ENCODE results near the gene ATP5F1D.
A peak's percentile ranks its signal among the peaks of the same experiment; 100 is the strongest.
"Not testable (repeated sequence)": the region's sequence is repeated elsewhere in the genome, so short reads cannot be mapped to it uniquely, and the experiment has no call there.

The ATP5F1D gene

DNA sequence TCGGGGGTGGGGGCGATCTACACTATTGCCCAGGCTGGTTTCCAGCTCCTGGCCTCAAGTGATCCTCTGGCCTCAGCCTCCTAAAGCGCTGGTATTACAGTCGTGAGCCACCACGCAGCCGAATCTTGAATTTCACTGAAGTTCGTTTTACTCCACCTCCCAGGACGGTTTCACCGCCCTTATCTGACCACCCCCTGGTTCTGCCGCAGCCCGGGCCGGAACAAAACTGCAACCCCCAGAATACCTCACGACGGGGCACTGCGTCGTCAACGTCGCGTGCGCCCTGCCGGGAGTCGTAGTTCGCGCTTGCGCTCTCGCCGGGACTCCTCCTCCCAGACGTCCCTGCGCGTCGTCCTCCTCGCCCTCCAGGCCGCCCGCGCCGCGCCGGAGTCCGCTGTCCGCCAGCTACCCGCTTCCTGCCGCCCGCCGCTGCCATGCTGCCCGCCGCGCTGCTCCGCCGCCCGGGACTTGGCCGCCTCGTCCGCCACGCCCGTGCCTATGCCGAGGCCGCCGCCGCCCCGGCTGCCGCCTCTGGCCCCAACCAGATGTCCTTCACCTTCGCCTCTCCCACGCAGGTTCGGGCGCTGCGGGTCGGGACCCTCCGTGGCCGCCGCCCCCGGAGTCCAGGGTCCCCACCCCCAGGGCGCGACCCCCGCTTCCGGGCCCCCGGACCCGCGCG is at the start of gene ATP5F1D:
Gene ATP5F1D (plus strand): TSS at position 335 of the 679 bp plus-strand sequence. CDS start 100 bp downstream, at position 435.
- peak; percentile 90 to 96 for DNase-seq (ENCODE audit: low read depth in 2 of 2)

DNA sequence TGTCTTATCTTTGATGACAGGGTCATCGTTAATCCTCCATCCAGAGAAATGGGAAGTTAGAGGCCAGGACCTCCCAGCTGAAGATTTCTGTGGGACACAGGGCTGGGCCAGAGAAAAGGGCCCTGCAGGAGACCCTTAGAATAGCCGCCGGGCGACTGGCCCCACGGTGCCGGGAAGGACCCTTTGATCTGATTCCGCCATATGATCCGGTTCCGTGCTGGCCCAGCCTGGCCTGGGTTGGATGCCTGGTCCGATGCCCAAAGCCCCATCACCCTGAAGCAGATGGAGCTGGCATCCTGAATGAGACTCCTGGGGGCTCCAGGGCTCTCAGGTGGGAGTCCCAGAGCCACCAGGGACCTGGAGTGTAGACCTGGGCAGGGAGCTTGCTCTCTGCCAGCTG is 42.0 kb upstream of the ATP5F1D start:
- DNase-seq (ENCODE audit: low read depth in 2 of 2): no peak

DNA sequence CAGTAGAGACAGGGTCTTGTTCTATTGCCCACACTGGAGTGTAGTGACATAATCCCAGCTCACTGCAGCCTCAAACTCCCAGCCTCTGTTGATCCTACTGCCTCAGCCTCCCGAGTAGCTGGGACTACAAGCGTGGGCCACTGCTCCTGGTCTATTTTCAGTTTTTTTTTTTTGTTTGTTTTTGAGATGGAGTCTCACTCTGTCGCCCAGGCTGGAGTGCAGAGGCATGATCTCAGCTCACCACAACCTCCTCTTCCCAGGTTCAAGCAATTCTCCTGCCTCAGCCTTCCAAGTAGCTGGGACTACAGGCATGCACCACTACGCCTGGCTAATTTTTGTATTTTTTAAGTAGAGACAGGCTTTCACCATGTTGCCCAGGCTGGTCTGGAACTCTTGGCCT is 40.9 kb upstream of the ATP5F1D start:
- DNase-seq (ENCODE audit: low read depth in 2 of 2): not testable (repeated sequence)

DNA sequence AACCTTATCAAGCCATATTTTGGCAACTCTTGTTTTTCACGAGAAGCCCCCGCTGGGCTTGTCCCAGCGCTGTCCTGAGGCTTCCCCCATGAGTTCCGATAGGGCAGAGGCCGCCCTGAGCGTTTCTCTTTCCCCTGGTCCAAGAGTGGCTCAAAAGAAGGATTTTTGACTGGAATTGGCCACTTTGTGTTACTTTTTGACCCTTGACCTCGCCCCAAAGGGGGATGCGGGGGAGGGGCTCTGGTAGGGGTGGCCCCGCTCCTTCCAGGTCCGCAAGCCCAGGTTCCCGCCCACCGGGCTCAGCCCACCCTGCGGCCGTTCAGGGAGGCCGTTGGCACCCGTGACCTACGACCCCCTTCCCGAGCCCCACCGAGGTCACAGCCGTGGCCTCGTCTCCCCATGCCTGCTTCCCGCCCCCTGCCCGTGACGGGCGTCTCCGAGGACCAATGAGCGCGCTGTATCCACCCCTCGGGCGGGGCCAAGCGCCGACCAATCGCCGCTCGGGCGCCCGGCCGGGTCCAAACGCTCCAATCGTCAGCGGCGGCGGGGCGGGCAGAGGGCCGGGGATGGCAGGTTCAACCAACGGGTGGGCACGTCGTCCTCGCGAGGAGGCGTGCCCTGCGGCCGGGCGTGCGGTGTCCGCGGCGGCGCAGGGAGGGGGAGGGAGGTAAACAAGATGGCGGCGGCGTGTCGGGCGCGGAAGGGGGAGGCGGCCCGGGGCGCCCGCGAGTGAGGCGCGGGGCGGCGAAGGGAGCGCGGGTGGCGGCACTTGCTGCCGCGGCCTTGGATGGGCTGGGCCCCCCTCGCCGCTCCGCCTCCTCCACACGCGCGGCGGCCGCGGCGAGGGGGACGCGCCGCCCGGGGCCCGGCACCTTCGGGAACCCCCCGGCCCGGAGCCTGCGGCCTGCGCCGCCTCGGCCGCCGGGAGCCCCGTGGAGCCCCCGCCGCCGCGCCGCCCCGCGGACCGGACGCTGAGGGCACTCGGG is 36.1 kb upstream of the ATP5F1D start, which contains the start of gene STK11:
Gene STK11 (plus strand): TSS at position 665 of the 986 bp plus-strand sequence. CDS start 1,136 bp downstream, outside the sequence.
- DNase-seq (ENCODE audit: low read depth in 2 of 2): peak; percentile 99 to 100

DNA sequence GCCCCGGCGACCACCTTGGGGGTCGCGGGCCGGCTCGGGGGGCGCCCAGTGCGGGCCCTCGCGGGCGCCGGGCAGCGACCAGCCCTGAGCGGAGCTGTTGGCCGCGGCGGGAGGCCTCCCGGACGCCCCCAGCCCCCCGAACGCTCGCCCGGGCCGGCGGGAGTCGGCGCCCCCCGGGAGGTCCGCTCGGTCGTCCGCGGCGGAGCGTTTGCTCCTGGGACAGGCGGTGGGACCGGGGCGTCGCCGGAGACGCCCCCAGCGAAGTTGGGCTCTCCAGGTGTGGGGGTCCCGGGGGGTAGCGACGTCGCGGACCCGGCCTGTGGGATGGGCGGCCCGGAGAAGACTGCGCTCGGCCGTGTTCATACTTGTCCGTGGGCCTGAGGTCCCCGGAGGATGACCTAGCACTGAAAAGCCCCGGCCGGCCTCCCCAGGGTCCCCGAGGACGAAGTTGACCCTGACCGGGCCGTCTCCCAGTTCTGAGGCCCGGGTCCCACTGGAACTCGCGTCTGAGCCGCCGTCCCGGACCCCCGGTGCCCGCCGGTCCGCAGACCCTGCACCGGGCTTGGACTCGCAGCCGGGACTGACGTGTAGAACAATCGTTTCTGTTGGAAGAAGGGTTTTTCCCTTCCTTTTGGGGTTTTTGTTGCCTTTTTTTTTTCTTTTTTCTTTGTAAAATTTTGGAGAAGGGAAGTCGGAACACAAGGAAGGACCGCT is 35.2 kb upstream of the ATP5F1D start:
- DNase-seq (ENCODE audit: low read depth in 2 of 2): no peak

DNA sequence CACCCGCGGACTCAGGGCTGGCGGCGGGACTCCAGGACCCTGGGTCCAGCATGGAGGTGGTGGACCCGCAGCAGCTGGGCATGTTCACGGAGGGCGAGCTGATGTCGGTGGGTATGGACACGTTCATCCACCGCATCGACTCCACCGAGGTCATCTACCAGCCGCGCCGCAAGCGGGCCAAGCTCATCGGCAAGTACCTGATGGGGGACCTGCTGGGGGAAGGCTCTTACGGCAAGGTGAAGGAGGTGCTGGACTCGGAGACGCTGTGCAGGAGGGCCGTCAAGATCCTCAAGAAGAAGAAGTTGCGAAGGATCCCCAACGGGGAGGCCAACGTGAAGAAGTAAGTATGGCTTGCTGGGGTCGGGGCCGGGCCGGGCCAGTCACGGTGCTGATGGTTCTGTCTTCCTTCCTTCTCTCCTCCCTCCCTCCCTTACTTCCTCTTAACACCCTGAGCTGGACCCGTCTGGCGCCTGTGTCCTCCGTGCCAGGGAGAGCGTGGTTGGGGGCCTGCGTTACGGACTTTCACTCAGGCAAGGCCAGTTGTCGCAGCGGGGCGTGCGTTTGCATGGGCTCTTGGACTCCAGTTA is 34.6 kb upstream of the ATP5F1D start:
- DNase-seq (ENCODE audit: low read depth in 2 of 2): no peak

DNA sequence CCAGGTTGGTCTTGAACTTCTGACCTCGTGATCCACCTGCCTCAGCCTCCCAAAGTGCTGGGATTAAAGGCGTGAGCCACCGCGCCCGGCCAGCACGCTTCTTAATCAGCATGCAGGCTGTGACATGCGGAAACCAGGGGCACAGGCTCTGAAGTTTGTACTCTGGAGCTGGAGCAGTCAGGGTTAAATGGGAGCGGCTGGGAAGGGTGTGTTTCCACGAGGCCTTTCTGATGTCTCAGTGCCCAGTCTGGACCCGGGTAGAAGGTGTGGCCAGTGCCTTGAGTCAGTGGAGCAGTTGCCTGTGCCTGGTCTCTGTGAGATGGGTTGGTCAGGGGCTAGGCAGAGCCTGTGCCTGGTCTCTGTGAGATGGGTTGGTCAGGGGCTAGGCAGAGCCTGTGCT is 32.7 kb upstream of the ATP5F1D start:
- DNase-seq (ENCODE audit: low read depth in 2 of 2): not testable (repeated sequence)

DNA sequence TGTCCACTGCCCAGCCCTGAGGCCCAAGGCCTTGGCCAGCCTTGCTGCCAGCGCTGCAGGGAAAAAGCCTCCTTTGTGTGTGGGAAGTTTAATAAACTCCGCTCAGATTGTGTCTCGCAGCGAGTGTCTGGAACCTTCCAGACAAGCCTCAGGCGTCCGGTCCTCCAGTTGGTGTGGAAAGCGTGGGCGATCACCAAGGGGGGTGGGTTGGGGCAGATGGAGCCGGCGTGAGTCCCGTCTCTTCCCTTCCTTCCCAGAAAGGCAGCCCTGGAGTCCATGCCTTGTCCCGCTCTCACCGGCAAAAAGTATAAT is 31.4 kb upstream of the ATP5F1D start:
- DNase-seq (ENCODE audit: low read depth in 2 of 2): no peak

DNA sequence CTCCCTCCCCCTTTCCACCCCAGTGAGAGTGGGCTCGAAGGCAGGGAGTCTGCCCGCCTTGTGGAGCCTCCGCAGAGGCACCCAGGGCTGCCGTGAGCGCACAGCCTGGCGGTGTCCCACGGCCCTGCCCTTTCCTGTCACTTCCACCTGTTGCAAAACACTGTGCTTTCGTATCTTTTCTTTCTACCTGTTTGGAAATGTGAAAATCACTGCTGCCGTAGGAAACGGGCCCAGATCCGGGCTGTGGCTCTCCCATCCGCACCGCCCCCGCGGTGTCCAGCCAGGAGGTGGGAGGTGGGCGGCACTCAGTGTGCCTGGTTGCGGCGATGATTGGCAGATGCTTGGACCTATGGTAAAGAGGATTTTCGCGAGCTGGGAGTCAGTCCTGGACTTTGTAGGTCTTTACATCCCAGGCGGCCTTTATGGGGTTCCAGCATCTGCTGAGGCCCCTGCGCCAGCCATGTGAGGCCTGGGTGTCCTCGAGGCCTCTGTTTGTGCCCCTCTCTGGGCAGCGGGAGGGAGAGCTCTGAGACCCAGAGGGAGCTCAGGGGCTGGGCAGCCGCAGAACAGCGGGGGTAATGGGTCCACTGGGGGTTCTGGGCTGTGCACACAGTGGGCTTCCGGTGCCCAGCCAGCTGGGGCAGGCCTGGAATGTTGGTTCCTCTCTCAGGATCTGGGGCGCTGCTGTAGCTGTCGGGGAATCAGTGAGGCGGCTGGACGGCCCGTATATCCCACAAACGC is 29.9 kb upstream of the ATP5F1D start:
- DNase-seq (ENCODE audit: low read depth in 2 of 2): no peak

DNA sequence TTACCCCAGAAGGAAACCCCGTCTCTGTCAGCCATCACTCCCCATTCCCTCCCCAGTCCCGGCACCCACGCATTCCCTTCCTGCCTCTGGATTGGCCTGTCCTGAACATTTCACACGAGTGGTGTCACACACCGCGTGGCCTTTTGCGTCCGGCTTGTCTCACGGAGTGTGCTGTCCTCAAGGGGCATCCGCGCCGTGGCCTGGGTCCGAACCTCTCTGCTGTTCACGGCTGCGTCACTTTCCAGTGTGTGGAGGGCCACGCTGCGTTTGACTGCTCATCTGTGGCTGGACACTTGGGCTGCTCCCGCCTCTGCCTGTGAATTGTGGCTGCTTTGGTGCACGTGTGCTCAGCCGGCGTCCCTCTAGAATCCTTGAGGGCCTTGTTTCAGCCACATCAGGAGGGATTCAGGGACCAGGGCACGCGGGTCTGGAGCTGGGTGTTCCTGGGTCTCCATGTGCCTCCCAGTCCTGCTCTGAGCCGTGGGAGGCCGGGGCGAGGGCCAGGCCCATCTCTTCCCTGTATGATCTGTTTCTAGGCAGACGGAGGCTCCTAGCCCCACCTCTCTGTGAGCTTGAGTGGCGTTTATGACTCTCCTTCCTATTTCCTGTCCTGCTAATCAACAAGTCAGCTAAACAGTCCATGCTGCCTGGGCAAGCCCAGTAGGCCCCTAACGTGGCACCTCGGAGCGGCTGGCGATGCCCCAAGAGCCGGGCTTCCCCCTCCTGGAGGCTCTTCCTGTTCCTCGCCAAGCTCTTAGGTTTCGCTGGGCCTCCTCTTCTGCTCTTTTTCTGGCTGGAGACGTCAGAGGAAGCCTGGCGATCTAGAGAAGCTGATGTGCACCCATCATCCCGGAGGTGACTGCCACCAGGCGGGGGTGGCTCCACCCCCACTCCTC is 27.9 kb upstream of the ATP5F1D start:
- no peak for DNase-seq (ENCODE audit: low read depth in 2 of 2)

DNA sequence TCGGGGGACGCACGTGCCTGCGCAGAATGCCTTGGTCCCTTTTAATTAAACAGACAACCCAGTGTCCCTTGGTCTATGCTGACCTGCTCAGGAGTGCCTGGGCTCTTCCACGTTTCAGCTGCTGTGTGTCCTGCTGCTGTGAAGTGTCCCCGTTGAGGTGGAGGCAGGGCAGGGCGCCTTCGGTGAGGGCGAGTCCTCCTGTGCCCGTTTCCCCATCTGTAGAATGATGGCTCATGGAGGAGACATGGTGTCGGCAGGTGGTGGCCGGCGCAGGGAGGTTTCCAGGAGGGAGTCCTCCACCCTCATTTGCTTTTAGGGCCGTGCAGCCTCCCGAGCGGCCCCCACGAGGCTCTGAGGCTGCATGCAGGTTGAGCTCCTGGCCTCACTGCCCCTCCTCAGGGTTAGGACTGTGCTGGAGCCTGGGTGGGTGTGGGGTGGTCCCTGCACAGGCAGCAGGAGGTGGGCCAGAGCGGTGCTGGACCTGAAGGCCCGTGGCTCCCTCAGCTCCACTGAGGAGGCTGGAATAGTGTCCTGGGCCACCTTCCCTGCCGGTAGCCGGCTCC is 27.2 kb upstream of the ATP5F1D start:
- DNase-seq (ENCODE audit: low read depth in 2 of 2): no peak

DNA sequence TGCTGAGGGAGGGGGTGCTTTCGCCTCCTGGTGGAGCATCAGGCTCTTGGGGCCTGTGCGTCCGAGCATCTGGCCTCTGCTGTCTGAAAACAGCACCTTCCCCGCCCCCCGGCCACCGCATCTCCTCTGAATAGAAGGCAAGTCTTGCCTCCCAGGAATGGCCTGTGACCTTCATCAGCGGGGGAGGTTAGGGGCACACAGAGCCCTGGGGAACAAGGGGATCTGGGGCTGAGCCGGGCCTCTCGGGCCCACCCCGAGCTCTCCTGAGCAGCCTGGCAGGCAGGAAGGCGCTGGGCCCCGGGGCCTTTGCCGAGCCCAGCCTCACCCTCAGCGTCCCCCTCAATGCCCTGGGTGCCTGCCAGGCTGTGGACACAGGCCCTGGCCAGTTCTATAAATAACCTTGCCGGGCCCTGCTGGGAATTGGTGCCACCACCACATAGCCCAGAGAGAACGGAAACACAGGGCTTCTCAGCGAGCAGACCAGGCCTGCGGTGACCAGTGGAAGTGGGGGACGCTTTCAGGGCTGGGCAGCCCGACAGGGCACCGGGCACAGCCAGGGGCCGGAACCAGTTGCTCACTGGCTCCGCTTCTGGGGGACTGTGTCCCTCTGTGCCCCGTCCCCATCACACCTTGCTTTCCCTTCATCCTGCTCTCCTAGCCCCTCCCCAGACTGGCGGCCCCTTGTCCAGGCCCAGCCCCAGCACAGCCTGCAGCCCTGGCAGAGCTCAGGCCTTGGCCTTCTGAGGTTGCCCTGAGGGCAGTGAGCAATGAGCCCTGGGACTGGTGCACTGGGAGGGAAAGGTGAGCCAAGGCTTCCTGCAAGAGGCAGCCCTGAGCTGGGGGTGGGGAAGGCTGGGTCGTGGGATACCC is 26.5 kb upstream of the ATP5F1D start:
- no peak for DNase-seq (ENCODE audit: low read depth in 2 of 2)

DNA sequence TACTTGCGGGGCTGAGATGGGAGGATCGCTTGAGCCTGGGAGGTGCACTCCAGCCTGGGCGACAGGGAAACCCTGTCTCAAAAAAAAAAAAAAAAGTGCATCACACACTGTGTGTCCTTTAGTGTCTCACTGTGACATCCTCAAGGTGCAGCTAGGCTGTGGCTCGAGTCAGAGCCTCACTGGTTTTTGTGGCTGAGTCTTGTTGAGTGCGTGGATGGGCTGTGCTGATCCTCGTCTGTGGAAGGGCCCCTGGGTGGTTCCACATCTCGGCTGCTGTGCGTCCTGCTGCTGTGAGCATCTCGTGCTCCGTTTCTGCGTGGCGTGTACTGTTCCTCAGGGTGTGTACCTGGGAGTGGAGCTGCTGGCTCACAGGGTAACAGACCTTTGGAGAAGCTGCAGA is 24.8 kb upstream of the ATP5F1D start:
- DNase-seq (ENCODE audit: low read depth in 2 of 2): no peak

DNA sequence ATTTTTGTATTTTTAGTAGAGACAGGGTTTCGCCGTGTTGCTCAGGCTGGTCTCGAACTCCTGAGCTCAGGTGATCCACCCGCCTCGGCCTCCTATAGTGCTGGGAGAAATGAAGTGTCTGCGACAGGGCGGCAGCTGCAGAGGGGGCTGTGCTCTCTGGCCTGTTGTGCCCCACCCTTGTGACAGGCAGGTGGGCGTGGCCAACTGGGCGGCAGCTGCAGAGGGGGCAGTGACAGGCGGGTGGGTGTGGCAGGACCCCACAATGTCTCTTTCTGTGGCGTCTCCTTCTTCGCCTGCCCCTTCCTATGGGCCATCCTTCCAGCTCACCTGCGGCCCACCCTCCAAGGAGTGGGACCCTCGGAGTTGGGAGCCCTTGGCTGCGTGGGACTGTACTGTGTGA is 24.2 kb upstream of the ATP5F1D start:
- no peak for DNase-seq (ENCODE audit: low read depth in 2 of 2)

DNA sequence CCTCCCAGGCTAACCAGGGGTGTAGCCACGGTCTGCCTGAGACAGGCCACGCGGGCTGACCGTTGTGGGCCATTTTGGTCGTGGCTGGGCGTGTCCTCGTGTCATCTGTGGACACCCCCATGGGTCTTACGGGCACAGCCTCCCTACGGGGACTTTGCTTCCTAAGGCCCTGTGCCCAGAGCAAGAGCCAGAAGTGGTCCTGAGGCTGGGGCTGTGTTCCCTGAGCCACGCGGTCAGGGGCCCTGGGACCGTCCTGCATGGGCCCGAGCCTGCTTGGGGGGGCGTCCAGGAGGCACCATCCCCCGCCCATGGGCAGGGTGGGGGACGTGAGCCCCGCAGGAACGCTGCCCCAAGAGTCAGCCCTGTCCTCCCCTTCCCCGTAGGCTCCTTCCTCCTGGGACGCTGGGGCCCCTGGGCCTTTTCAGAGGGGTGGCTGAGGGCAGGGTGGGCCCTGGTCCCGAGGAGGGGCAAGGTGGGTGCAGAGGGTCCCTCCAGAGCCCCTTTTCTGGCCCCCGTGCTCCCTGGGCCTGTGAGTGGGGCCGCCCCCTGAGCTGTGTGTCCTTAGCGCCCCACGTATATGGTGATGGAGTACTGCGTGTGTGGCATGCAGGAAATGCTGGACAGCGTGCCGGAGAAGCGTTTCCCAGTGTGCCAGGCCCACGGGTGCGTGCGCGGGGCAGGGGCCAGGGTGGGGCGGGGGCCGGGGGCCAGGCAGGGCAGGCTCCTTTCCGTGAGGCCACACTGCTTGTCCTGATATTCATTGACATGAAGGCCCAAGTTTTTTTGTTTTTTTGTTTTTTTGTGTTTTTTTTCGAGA is 22.6 kb upstream of the ATP5F1D start:
- DNase-seq (ENCODE audit: low read depth in 2 of 2): no peak

DNA sequence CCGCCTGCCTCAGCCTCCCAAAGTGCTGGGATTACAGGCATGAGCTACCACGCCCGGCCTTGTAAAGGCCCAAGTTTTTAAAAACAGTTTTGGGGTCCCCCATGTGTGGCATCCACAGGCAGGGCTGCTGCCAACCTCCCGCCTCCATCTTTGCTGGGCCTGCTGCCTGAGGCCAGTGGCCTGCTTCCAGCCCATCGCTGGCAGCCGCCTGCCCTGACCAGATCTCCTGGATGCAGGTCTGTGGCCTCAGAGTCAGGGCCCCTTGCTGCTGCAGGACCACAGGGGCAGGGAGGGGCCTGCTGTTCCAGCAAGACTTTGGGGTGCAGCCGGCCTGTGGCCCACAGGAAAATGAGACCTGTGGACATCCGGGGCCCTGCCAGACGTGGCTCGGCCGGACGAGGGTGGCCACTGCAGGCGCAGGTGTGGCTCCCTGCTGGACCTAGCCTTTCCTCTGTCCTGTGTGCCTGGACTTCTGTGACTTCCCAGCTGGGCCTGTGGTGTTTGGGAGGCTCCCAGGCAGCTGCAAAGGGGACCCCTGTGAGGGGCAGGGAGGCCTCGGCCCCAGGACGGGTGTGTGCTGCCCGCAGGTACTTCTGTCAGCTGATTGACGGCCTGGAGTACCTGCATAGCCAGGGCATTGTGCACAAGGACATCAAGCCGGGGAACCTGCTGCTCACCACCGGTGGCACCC is 21.6 kb upstream of the ATP5F1D start:
- DNase-seq (ENCODE audit: low read depth in 2 of 2): no peak

DNA sequence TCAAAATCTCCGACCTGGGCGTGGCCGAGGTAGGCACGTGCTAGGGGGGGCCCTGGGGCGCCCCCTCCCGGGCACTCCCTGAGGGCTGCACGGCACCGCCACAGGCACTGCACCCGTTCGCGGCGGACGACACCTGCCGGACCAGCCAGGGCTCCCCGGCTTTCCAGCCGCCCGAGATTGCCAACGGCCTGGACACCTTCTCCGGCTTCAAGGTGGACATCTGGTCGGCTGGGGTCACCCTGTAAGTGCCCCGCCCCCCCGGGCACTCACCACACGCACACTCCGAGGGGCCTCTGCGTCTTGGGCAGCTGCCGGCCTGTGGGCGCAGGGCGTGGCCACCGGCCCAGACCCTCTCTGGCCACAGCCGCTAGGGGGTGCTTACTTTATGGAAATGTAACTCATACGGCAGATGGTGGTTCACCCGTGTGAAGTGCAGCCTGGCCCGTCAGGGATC is 21.0 kb upstream of the ATP5F1D start:
- DNase-seq (ENCODE audit: low read depth in 2 of 2): no peak
